NT2/D1 (cell line): ENCODE results near the gene TBC1D22A.
"Not testable (repeated sequence)": the region's sequence is repeated elsewhere in the genome, so short reads cannot be mapped to it uniquely, and the experiment has no call there.

Experiments
- DNase-seq: peaks from one replicate; pipeline ENCODE4 v3.0.0-alpha.2; 2011; ENCODE audit warnings: low read depth, low spot score
- H3K27me3 ChIP-seq: 2 replicates; pipeline ENCODE4 v1.6.0; 2011; ENCODE audit warnings: mild to moderate bottlenecking; ENCODE audit not compliant: insufficient read length, insufficient read depth
- H3K36me3 ChIP-seq: 2 replicates; pipeline ENCODE4 v1.6.1; 2011; ENCODE audit warnings: mild to moderate bottlenecking, low read length, mixed read lengths; ENCODE audit not compliant: insufficient read depth, insufficient read length
- H3K4me1 ChIP-seq: 2 replicates; pipeline ENCODE4 v1.5.1; 2011; ENCODE audit not compliant: insufficient read depth, insufficient read length
- H3K4me3 ChIP-seq: 2 replicates; pipeline ENCODE4 v1.5.1; 2011; ENCODE audit warnings: low read depth; ENCODE audit not compliant: insufficient read length
- H3K9ac ChIP-seq: 2 replicates; pipeline ENCODE4 v1.6.0; 2011; ENCODE audit warnings: low read depth; ENCODE audit not compliant: insufficient read length
- H3K9me3 ChIP-seq: 2 replicates; pipeline ENCODE4 v1.5.1; 2011; ENCODE audit warnings: mild to moderate bottlenecking, low read length; ENCODE audit not compliant: insufficient read depth
- SUZ12 ChIP-seq: IDR thresholded peaks from 2 replicates; pipeline ENCODE4 v1.6.1; 2011; ENCODE audit not compliant: insufficient read length, insufficient read depth; ENCODE audit errors: extremely low read depth
- YY1 ChIP-seq: IDR thresholded peaks from 2 replicates; pipeline ENCODE4 v1.6.1; 2011; ENCODE audit not compliant: insufficient read length, insufficient read depth
- ZNF274 ChIP-seq: IDR thresholded peaks from 2 replicates; pipeline ENCODE4 v1.6.1; 2011; ENCODE audit warnings: mild to moderate bottlenecking, low read depth, low read length

Gene TBC1D22A

DNA sequence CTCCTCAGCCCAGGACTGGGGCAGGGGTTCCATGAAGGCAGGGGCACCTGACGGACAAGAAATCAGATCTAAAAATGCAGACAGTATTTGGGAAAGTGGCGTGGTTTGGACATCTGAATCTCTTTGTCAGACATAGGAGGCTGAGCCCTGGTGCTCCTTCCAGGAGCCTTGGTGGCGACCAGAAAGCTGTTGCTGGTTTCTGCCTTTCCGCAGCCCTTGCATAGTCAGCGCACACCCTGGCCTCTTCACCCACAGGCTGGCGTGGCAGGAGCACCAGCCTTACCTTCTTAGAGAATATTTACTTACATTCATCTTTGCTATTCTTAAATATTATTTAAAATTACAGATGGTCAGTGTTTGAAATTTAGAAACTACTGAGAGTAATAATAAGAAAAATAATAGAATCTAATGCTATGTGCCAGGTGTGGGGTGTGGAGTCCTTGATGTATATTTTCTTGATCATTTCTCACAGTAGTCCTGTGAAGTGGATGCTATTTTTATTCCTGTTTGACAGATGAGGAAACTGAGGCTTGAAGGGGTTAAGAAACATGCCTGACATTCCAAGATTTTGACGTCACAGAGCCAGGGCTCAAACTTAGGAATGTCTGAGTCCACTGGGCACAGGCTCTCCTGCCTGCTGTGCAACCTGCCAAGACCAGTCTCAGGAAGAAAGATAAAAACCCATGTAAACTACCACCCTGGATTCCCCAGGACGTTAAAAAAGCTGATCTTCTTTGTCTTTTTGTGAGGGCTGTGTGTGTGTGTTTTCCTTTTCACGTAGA lies 51.6 kb downstream of the TBC1D22A start:
- peaks cover 14% of the 10 kb centered on the region for H3K36me3 ChIP-seq
- peaks cover 8% of the 10 kb centered on the region for H3K4me1 ChIP-seq
- H3K4me3 ChIP-seq, result no peak overlapping the region
- no peak for DNase-seq
- H3K9me3 ChIP-seq, result no peaks in the 10 kb centered on the region
- no peaks in the 10 kb centered on the region for H3K27me3 ChIP-seq
- TF ChIP-seq ZNF274 (no peak), SUZ12 (no peak), YY1 (no peak)
- H3K9ac ChIP-seq, result no peak overlapping the region

DNA sequence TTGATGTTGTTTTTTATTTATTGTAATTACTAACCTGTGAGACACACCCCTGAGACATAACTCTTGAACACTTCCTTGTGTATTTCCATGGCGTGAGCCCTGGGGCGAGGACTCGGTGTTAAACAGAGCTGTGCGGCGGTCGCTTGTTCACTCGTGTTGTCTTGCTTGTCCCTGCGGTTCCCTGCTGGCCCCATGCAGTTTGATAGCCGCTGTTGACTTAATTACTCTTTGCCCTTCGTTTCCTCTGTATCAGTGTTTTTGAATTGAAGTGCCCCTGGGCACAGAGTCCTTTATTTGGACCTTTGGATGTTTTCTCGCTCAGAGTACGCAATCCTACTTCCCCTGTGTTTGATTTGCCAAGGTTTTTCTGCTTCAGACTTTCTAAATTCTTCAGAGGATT lies 52.7 kb downstream of the TBC1D22A start:
- H3K4me3 ChIP-seq, result no peak overlapping the region
- H3K27me3 ChIP-seq, result no peaks in the 10 kb centered on the region
- H3K9me3 ChIP-seq, result no peaks in the 10 kb centered on the region
- TF ChIP-seq YY1, result no peak
- TF ChIP-seq SUZ12, result no peak
- no peak for TF ChIP-seq ZNF274
- H3K9ac ChIP-seq, result no peak overlapping the region
- H3K4me1 ChIP-seq, result peaks cover 8% of the 10 kb centered on the region
- H3K36me3 ChIP-seq, result peaks cover 8% of the 10 kb centered on the region
- no peak for DNase-seq

DNA sequence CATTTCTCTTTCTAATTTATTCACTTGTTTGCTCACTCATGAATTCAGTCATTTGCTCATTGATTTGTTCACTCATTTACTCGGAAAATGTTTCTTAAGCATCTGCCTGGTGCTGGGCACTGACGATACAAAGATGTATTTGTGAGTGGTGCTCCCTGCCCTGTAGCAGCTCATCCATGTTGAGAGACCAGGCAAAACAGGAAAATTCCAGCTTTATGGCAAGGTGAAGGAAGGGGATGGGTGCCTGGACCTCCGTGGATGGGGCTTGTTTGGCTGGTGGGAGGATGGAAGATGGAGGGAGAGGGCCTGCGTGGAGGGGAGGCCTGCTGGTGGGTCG lies 53.1 kb downstream of the TBC1D22A start:
- Histone ChIP-seq H3K4me3 (no peak overlapping the region), H3K36me3 (peaks cover 8% of the 10 kb centered on the region), H3K9me3 (no peaks in the 10 kb centered on the region), H3K9ac (no peak overlapping the region), H3K4me1 (peaks cover 8% of the 10 kb centered on the region), H3K27me3 (no peaks in the 10 kb centered on the region)
- no peak for DNase-seq
- TF ChIP-seq ZNF274 (no peak), SUZ12 (no peak), YY1 (no peak)

DNA sequence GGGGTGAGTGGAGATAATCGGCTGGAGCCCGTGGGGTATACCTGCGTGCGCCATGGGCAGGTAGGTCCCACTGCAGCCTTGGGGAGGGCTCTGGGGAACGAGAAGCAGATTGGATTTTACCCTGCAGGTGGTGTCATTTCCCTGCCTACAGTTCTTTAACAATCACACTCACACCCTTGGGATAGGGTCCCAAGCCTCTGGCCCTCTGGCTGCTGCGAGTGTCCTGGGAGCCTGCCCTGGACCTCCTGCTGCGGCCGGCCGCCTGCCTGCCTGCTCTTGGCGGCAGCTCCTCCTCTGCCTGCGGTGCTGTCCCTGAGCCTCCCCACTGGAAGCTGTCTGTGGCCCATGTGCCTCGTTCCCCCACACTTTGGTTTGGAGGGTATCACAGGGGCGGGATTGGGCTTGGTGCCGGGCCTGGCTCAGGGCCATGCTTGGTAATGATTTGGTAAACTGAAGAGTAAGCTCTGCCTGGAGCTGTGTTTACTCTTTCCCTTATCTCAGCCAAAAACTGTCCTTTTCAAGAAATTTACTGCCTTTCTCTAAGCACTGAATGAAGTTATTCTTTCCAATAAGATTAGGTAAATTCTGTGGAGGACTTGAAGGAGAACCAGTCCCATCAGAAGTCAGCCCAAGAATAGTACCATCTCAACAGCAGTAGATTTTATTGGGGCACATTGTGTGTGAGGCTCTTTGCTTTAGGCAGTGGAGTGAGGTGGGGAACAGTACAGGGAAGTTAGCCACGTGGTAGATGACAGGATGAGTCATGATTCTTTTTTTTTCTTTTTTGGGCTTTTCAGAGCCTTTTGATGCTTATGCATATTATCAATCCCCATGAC lies 53.7 kb downstream of the TBC1D22A start:
- Histone ChIP-seq H3K36me3 (peaks cover 3% of the 10 kb centered on the region), H3K9ac (no peak overlapping the region), H3K27me3 (no peaks in the 10 kb centered on the region), H3K4me3 (no peak overlapping the region), H3K4me1 (peaks cover 6% of the 10 kb centered on the region), H3K9me3 (no peaks in the 10 kb centered on the region)
- DNase-seq, result no peak
- TF ChIP-seq YY1, result no peak
- no peak for TF ChIP-seq ZNF274
- TF ChIP-seq SUZ12, result no peak

DNA sequence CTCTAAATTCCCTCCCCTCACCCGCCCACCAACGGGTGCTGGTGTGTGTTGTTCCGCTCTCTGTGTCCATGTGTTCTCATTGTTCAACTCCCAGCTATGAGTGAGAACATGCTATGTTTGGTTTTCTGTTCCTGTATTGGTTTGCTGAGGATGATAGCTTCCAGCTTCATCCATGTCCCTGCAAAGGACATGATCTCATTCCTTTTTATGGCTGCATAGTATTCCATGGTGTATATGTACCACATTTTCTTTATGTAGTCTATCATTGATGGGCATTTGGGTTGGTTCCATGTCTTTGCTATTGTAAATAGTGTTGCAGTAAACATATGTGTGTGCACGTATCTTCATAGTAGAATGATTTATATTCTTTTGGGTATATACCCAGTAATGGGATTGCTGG lies 54.9 kb downstream of the TBC1D22A start:
- H3K36me3 ChIP-seq, H3K9ac ChIP-seq, H3K4me1 ChIP-seq, DNase-seq, H3K27me3 ChIP-seq, H3K9me3 ChIP-seq, H3K4me3 ChIP-seq: not testable (repeated sequence)

DNA sequence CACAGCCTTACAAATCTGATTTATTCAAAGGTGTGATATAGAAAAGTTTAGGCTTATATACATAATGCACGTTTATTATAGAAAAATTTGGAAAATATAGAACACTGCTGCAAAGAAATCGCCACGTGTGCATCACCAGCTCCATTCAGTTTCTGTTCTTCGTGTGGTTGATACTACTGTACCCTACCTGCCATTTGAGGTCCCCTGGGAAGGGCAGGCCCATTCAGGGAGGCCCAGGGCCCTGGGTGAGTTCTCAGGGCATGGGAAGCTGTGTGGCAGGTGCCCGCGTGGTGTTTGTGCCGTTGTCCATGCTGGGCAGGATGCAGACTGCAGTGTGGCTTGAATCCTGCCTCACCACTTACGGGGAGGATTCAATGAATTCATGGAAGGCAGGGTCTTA lies 60.8 kb downstream of the TBC1D22A start:
- peaks cover 27% of the 10 kb centered on the region for H3K36me3 ChIP-seq
- peaks cover 4% of the 10 kb centered on the region for H3K4me1 ChIP-seq
- no peak for TF ChIP-seq ZNF274
- TF ChIP-seq SUZ12, result no peak
- no peak for TF ChIP-seq YY1
- no peak overlapping the region for H3K9ac ChIP-seq
- DNase-seq, result no peak
- H3K27me3 ChIP-seq, result no peaks in the 10 kb centered on the region
- H3K9me3 ChIP-seq, result peaks cover 7% of the 10 kb centered on the region; the same call in 1 of the 2 replicates
- no peak overlapping the region for H3K4me3 ChIP-seq

DNA sequence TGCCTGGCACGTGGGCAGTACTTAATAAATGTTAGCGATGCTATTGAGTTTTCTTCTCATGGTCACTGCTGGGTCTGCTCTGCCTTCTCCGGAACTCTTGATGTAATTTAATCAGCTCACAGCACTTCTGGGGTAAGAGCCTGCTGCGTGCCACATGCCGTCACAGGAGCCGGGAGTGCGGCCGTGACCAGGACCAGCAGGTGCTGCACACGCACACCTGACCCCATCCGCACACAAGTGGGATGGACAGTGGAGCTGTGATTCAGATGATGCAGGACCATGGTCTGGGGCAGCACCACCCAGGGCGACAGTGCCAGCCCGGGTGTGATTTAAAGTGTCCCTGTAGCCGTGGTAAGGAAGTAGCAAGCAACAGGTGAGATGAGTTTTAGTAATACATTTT lies 61.2 kb downstream of the TBC1D22A start:
- H3K4me1 ChIP-seq, result peaks cover 7% of the 10 kb centered on the region
- H3K9ac ChIP-seq, result no peak overlapping the region
- H3K9me3 ChIP-seq, result peaks cover 7% of the 10 kb centered on the region; the same call in 1 of the 2 replicates
- no peak overlapping the region for H3K4me3 ChIP-seq
- no peak for TF ChIP-seq YY1
- DNase-seq, result no peak
- H3K27me3 ChIP-seq, result no peaks in the 10 kb centered on the region
- peaks cover 31% of the 10 kb centered on the region for H3K36me3 ChIP-seq

DNA sequence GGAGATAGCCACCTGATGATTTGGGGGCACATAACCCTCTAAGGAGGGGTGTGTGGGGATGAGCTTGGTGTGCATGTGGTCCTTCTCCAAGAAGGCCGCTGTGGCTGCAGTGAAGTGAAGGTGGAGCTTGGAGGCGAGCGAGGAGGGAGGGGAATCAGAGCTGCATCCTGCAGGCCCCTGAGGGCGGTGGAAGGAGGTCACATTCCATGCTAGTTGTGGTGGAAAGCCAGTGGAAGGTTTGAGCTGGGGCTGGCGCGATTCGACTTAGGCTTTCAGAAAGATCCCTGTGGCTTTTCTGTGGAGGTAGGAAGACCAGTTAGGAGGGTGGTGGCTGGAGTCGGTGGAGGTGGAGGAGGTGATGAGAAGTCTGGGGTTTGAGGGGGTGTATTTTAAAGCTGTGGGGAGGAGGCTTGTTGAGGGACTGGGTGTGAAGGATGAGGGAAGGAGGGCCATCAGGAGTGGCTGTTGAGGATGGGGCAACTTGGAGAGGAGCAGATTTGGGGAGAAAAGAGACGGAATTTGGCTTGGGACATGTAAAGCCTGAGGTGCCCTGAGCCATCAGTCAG lies 62.0 kb downstream of the TBC1D22A start:
- peaks cover 35% of the 10 kb centered on the region for H3K36me3 ChIP-seq
- H3K9me3 ChIP-seq, result peaks cover 7% of the 10 kb centered on the region; the same call in 1 of the 2 replicates
- H3K9ac ChIP-seq, result no peak overlapping the region
- H3K4me3 ChIP-seq, result no peak overlapping the region
- TF ChIP-seq ZNF274 (no peak), YY1 (no peak), SUZ12 (no peak)
- no peaks in the 10 kb centered on the region for H3K27me3 ChIP-seq
- DNase-seq, result no peak
- peaks cover 8% of the 10 kb centered on the region for H3K4me1 ChIP-seq
